GM18867 (cell line): ENCODE measurements around the gene GPRC5A.

ENCODE experiments used
- ATAC-seq: cut with Tn5 transposase; IDR thresholded peaks from one replicate; pipeline ENCODE4 v1.9.1; 2021; ENCODE audit warnings: mild to moderate bottlenecking, moderate library complexity; ENCODE audit not compliant: unreplicated experiment

GPRC5A gene

DNA sequence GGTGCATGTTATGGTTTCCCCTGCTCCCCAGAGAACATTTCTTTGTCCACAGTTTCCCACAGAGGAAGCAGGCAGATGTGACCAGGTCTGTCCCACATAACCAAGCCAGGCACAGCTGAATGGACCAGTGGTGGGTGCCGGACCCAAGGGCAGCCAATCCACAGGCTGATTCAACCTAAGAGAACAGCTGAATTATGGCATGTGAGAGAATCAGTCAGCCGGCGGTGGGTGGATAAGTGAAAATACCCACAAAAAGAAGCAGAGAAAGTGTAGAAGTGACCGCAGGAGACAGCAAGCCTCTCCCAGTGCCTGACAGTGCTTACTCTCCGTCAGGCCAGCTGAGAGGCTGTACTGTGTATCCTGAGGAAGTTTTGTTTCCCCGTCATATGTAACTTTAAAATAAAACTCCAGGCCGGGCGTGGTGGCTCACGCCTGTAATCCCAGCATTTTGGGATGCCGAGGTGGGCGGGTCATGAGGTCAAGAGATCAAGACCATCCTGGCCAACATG lies 45.7 kb downstream of the GPRC5A start:
- ATAC-seq, result no peak

DNA sequence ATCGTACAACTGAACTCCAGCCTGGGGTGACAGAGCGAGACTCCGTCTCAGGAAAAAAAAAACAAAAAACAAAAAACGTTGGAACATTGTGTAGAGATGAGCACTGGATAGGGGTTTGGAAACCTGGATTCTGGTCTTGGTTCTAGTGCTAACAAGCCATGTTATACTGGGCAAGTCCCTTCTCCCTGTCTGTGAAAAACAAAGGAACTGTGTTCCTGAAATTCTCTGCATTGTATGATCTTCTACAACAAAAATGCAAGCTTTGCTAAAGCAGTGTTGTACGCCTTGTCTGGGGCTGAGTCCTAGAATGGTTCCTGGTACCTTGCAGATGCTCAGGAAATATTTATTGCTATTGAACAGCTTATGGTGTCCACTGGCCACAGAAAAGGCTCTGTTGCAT lies 47.2 kb downstream of the GPRC5A start:
- ATAC-seq, result no peak

DNA sequence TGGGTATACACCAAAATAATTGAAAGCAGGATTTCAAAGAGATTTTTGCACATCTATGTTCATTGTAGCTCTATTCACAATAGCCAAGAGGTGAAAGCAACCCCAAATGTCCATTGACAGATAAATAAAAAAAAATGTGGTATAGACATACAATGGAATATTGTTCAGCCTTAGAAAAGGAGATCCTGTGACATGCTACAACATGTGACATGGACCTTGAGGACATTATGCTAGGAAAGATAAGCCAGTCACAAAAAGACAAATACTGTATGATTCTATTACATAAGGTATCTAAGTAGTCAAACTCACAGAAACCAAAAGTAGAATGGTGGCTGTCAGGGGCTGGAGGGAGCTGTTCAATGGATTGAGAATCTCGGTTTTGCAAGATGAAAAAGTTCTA lies 48.5 kb downstream of the GPRC5A start:
- ATAC-seq, result no peak

DNA sequence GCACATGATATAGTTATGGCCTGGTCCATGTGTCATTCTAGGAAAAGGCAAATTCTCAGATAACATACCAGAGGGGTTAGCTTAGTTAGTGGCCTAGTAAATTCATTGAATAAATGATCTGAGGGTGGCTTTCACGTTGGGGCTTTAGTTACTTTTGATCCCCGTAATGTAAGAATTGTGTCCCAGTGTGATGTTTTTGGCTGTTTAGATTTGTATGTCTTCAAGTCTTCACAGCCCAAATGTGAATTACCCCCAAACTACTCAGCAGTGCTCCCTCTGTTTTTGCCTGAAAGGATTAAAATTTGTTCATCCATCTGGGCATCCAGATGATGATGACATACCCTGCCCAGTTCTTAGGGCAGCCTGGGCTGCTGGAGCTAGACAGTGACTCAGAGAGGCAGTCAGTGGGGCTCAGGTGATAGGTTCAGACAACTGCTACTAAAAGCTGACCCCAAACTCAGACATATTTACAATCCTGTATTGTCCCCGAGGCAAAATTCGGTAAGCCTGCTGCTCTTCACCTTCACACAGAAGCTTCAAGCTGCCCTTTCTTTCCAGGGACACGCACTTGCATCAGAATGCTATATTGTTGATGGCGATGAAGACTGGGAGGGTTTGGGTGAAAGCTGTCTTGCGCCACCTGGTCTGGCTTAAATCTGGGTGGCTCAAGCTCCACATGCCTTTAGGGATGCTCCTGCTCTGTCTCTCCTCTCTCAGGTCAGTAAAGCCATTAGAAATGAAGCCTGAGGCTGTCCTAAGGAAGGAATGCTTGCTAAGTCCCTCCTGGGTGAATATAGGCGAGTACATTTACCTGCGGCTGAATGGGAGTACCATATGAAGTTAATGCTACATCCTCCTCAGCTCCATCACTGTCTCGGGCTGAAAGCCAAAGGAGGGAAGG lies 50.3 kb downstream of the GPRC5A start:
- ATAC-seq, result no peak

DNA sequence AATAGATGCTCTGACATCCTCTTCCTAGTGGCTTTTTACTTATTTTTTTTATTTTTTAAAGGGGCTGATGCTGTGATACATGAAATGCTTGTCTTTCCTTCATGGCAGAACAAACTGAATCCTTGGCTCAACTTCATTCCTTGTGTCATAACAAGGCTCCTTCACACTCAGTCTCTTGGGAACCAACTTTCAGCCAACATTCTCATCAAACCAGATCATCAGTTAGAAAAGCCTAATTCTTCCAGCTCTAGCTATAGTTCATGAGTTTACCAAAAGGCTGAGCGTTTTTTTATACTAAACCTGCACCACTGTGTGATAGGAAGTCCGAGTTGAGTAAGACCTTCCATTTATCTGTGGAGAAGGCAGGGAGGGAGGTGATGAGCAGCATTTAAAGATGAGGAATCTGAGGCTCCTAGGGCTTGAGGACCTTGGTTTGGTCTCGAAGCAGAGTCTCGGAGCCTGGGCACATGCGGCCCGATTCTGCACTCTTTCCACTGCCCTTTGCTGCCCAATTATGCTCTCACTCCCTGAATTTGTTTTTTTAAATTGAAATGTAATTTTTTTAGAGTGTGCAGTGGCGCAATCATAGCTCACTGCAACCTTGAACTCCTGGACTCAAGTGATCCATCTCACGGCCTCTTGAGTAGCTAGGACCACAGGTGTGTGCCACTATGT lies 52.4 kb downstream of the GPRC5A start:
- ATAC-seq, result no peak

DNA sequence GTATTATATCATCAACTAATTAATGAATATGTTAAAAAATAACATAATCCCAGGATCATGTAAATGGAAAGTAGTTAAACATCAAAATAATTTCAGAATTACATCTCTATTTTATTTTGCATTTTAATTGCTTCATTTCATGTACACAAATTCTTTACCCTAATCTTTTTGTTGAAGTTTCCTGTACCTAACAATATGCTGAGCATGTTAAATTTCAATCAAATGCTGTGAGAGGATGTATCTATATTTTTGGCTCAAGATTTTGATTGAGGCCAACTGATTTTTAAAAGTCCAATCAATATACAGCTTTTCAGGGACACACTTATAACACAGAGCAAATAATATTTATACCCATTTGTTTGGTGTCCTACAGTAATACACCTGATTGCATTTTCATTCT lies 54.2 kb downstream of the GPRC5A start:
- no peak for ATAC-seq

DNA sequence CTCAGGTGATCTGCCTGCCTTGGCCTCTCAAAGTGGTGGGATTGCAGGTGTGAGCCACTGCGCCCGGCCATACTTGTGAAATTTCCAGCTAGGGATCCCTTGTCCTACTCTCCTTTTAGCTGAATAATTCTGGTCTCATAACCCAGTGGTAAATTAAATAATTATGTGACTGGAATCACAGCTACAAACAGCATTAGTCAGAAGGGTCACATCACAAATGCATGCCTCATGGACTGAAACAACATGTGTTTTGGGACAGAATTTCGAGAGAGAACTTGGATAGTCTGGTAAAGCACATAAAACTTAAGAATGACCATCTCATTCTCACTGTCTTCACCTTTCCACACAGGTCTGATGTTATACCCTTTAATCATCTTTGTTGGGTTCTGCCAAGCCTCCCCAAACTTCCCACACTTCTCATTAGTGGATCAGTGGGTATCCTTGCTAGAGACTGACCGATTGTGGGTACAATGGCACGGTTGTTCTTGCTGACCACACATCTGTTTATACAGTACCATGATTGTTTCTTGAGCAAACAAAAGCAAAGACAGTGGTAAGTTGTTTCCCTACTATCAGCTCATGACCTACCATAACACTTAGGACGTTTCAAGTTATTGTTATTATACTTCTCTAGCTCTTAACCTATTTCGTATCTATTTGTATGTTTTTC lies 55.5 kb downstream of the GPRC5A start:
- no peak for ATAC-seq

DNA sequence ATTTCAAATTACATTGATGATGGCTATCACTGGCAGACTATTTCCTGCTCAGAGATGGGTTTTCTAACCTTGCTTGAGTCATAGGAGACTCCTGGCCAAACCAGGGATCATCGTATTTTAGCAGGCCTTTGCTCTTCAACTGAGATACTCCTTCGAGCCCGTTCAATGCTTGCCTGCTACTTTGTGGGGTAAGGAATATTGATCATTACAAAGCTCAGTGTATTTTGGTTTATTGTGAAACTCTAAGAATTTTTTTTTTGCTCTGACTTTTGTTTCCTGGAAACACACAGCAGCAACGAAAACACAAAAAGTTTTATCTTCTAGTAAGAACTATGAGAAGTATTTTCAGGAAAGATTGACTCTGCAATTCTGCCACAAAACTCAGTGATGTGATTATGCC lies 56.5 kb downstream of the GPRC5A start:
- ATAC-seq, result no peak

DNA sequence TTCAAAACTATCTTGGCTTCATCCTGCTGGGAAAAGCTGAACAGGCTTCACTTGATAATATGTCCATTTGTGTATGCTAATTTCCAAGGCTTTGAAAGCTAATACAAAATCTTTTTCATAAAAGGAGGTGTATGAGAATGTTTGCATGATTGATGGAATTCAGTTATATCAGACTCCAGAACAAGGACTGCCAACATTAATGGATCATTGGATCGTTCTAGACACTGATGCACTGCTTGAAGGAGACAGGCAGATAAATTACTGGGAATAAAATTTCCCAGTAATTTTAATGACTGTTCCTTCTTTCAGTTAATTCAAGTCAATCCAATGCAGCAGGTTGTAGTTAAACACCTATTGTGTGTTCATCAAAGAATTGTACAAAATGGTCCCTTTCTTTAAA lies 60.1 kb downstream of the GPRC5A start:
- no peak for ATAC-seq

DNA sequence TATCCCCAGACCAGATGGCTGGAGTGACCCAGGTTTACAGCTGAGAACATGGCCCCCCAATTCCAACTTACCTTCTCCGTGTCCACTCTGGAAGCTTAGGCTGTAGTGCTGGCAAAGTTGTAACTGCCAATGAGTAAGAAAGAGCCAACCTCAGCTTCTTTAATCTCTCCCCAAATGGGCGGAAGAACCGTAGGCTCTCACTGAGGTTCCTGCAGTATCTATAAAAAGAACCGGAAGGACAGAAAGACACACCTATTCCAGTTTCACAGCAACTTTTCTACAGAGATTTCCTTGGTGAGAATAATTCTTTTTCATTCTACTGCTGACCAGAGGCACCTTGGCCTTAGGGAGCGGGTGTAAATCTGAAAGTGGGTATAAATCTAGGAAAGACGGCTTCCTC lies 60.7 kb downstream of the GPRC5A start, which contains the start of gene GPRC5D:
GPRC5D (minus strand) TSS at position 135 of the 400 bp plus-strand sequence. CDS start 1,786 bp downstream, outside the sequence.
- ATAC-seq, result no peak

DNA sequence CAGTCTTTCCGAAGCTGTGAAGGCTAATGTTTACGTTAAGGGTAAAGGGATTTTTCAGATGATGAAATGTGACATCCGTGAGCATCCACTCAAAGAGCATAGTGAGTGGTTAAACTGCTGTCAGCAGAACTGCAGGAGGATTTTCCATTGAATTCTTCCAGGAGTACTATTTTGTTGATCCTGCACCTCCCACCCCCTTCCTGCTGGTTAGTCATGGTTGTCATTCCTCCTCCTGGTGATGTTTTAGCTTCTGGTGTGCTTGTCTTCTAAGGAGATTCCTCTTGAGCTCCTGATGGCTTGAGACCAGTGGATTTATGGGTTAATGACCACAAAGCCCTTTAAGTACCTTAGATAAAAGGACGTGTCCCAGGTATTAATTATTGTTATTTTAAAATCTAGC lies 63.0 kb downstream of the GPRC5A start:
- ATAC-seq, result no peak

DNA sequence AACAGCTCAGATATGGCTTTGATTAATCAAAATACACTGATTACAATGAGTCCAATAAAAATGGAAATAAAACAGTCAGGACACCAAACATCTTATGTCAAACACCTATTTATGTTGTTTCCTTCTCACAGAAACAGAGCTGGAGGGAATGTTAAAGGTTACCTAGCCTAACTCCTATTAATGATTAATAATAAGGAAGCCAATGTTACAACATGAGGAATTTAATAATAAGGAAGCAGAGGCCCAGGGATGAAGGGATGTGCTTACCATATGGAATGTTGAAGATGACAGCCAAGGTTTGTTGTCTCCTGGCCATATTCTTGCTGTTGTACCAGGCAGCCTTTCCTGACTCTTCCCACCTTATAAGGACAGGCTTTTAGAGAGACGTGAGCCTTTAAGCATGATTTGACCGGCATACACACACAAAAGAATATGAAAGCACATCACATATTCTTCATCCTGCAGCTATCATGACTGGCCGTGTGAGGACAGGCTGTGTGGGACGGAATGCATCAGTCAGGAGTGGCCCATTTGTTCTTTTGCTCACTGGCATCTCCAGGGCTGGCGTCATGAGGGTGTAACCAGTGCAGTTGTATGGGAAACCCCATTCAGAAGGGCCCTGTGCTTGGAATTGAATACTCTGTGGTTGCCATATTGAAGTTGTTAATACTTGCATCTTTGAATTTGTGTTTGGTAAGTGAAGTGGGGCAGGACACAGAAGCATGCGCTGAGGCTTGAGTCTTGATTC lies 63.7 kb downstream of the GPRC5A start:
- no peak for ATAC-seq

DNA sequence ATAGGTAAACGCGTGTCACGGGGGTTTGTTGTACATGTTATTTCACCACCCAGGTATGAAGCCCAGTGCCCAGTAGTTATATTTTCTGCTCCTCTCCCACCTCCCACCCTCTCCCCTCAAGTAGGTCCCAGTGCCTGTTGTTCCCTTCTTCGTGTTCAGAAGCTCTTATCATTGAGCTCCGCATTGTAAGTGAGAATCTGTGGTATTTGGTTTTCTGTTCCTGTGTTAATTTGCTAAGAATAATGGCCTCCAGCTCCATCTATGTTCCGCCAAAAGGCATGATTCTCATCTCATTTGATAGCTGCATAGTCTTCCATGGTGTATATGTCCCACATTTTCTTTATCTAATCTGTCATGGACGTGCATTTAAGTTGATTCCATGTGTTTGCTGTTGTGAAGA lies 67.5 kb downstream of the GPRC5A start:
- no peak for ATAC-seq

DNA sequence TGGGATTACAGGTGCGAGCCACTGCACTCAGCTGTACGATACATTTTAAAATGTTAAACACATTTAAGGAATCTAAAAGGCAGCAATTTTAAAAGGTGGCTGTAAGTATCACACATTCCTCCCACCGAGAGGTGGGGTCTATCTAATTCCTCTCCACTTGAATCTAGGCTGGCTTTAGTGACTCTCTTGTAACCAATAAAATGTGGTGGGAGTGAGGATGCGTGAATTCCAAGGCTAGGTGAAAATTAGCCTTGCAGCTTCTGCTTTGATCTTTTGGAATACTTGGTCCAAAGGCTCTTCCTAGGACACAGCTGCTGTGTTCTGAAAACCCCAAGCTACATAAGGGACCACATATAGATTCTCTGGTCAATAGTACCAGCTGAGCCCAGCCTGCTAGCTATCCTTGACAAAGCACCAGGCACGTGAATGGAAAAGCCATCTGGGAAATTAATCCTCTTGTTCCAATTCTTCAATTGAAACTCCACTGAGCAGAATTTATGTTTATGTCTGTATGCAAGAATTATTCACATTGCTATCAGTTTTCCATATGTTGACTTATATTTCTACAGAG lies 69.4 kb downstream of the GPRC5A start:
- ATAC-seq, result no peak

DNA sequence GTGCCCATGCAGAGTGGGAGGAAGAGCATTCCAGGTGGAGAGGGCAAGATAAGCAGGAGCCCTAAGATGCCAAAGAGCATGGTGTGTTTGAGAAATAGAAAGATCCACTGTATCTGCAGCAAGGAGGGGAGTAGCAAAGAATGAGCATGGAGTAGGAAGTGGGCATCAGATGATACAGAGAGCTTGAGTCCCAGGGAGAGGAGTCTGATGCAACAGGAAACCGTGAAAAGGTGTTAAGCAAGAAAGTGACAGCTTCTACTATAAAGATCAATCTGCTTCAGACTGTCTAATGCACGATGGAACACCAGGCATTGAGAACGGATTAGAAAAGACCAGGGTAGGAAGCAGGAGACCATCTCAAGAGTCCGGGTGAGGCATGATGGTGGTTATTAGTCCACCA lies 72.9 kb downstream of the GPRC5A start:
- ATAC-seq, result no peak

DNA sequence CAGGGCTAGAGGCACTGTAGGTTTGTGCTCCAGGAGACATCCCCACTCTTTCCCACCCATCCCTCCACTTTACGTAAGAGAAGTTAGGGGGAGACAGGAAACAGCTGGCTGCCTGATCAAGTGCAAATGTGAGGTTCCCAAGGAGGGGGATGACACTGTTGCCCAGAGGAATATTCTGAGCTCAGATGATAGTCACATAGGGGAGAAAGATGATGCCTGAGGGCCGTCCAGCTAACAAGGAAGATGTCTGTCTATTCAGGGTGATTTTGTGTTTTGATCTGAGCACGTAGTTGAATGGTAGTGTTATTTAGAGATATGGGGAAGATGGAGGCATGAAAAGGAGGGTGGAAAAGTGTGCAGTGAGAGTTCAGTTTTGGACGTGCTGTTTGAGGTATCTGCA lies 74.5 kb downstream of the GPRC5A start:
- no peak for ATAC-seq
